ENCODE measurements around the gene SPAAR.

SPAAR gene

GRCh38 chr9:35914301-35914807 is 5.1 kb downstream of the SPAAR start:
- DNase-seq (no peak), ATAC-seq (ENCODE audit: insufficient read depth, low read depth) (no peak; the same call in 2 of the 3 replicates)
- H3K4me2 ChIP-seq (ENCODE audit: insufficient read depth, low read length) = no peak overlapping the region
- H3K9ac ChIP-seq (ENCODE audit: low read depth, low read length) = no peak overlapping the region
- H3K27ac ChIP-seq (ENCODE audit: low read length) = no peak overlapping the region
- no peak overlapping the region for H2AFZ ChIP-seq (ENCODE audit: low read depth, low read length)
- no peaks in the 10 kb centered on the region for H4K20me1 ChIP-seq (ENCODE audit: insufficient read depth, low read length)
- TF ChIP-seq CTCF (IDR thresholded peaks at IDR 0.05; ENCODE audit: borderline replicate concordance, extremely low read depth, low read length, poor library complexity, severe bottlenecking) (no peak), EZH2 (IDR thresholded peaks at IDR 0.05; ENCODE audit: borderline replicate concordance, low read depth, low read length, severe bottlenecking) (no peak)
- H3K36me3 ChIP-seq (ENCODE audit: insufficient read depth, low read length) = no peaks in the 10 kb centered on the region
- H3K79me2 ChIP-seq (ENCODE audit: insufficient read depth, low read length) = no peaks in the 10 kb centered on the region
- H3K27me3 ChIP-seq (ENCODE audit: insufficient read depth, low read length, poor library complexity) = no peaks in the 10 kb centered on the region
- no peaks in the 10 kb centered on the region for H3K9me3 ChIP-seq (ENCODE audit: insufficient read depth, low read length, severe bottlenecking)
- H3K4me1 ChIP-seq (ENCODE audit: insufficient read depth, low read length) = peaks cover 20% of the 10 kb centered on the region
- no peak overlapping the region for H3K4me3 ChIP-seq (ENCODE audit: low read depth in 1 of 2, low read length in 2 of 2)

- H3K9ac ChIP-seq (ENCODE audit: low read depth, low read length) = no peak overlapping the region
- no peaks in the 10 kb centered on the region for H4K20me1 ChIP-seq (ENCODE audit: insufficient read depth, low read length)
- no peaks in the 10 kb centered on the region for H3K27me3 ChIP-seq (ENCODE audit: insufficient read depth, low read length, poor library complexity)
- no peaks in the 10 kb centered on the region for H3K9me3 ChIP-seq (ENCODE audit: insufficient read depth, low read length, severe bottlenecking)
- H2AFZ ChIP-seq (ENCODE audit: low read depth, low read length) = no peak overlapping the region
- H3K79me2 ChIP-seq (ENCODE audit: insufficient read depth, low read length) = no peaks in the 10 kb centered on the region
- no peak for ATAC-seq (ENCODE audit: insufficient read depth, low read depth)
- H3K4me2 ChIP-seq (ENCODE audit: insufficient read depth, low read length) = no peak overlapping the region
- DNase-seq = no peak
- TF ChIP-seq EZH2 (IDR thresholded peaks at IDR 0.05; ENCODE audit: borderline replicate concordance, low read depth, low read length, severe bottlenecking) (no peak), CTCF (IDR thresholded peaks at IDR 0.05; ENCODE audit: borderline replicate concordance, extremely low read depth, low read length, poor library complexity, severe bottlenecking) (no peak)
- no peak overlapping the region for H3K4me3 ChIP-seq (ENCODE audit: low read depth in 1 of 2, low read length in 2 of 2)
- H3K27ac ChIP-seq (ENCODE audit: low read length) = no peak overlapping the region
- H3K4me1 ChIP-seq (ENCODE audit: insufficient read depth, low read length) = peaks cover 8% of the 10 kb centered on the region
- no peaks in the 10 kb centered on the region for H3K36me3 ChIP-seq (ENCODE audit: insufficient read depth, low read length)
Observed at GRCh38 chr9:35915681-35916294, 6.5 kb downstream of the SPAAR start.

- Histone ChIP-seq H3K4me2 (ENCODE audit: insufficient read depth, low read length) (no peak overlapping the region), H2AFZ (ENCODE audit: low read depth, low read length) (no peak overlapping the region), H3K9me3 (ENCODE audit: insufficient read depth, low read length, severe bottlenecking) (no peaks in the 10 kb centered on the region), H3K36me3 (ENCODE audit: insufficient read depth, low read length) (no peaks in the 10 kb centered on the region), H3K4me1 (ENCODE audit: insufficient read depth, low read length) (no peaks in the 10 kb centered on the region), H3K27me3 (ENCODE audit: insufficient read depth, low read length, poor library complexity) (no peaks in the 10 kb centered on the region), H3K27ac (ENCODE audit: low read length) (no peak overlapping the region), H3K4me3 (ENCODE audit: low read depth in 1 of 2, low read length in 2 of 2) (no peak overlapping the region), H3K9ac (ENCODE audit: low read depth, low read length) (no peak overlapping the region), H3K79me2 (ENCODE audit: insufficient read depth, low read length) (no peaks in the 10 kb centered on the region), H4K20me1 (ENCODE audit: insufficient read depth, low read length) (no peaks in the 10 kb centered on the region)
- DNase-seq = no peak
- TF ChIP-seq CTCF (IDR thresholded peaks at IDR 0.05; ENCODE audit: borderline replicate concordance, extremely low read depth, low read length, poor library complexity, severe bottlenecking) = no peak
- no peak for TF ChIP-seq EZH2 (IDR thresholded peaks at IDR 0.05; ENCODE audit: borderline replicate concordance, low read depth, low read length, severe bottlenecking)
- ATAC-seq (ENCODE audit: insufficient read depth, low read depth) = no peak
Observed at GRCh38 chr9:35917261-35917660, 8.0 kb downstream of the SPAAR start.
